Uterus (tissue), 2 donors: Measurements from ENCODE around the gene UST.

ENCODE experiments used
- CTCF ChIP-seq, 4 experiments: fragments of 200-600 bp in 2 of 4; fragments of 450-650 bp in 2 of 4; sonication (generic) in 2 of 4; IDR thresholded peaks; one replicate each; pipeline ENCODE4 v1.5.1; 2016 to 2019; ENCODE audit warnings: antibody characterized with exemption in 4 of 4, mild to moderate bottlenecking in 2 of 4, moderate library complexity in 1 of 4
- POLR2A ChIP-seq, 2 donors: fragments of 450-650 bp; IDR thresholded peaks; one replicate each; pipeline ENCODE4 v1.6.1; 2016; ENCODE audit warnings: antibody characterized with exemption in 2 of 2, mild to moderate bottlenecking in 1 of 2, moderate library complexity in 1 of 2

- TF ChIP-seq CTCF (IDR thresholded peaks at IDR 0.05) (no peak), POLR2A (IDR thresholded peaks at IDR 0.05) (no peak)
These were observed 84.2 kb downstream of the UST start for GRCh38 chr6:148831064-148831463.
